H1 (cell line): Measurements from ENCODE around the gene BLCAP. TPM values are rescaled to one million over a fixed set of nuclear protein-coding genes. Genes with fewer than 3 reads are reported as not detected.

ENCODE experiments used
- CHD2 ChIP-seq: IDR thresholded peaks from 2 replicates; pipeline ENCODE4 v1.6.1; 2012; ENCODE audit warnings: low read length, improper control_type of control experiment
- CTBP2 ChIP-seq: IDR thresholded peaks from 2 replicates; pipeline ENCODE4 v1.7.0; 2011; ENCODE audit warnings: borderline replicate concordance, mild to moderate bottlenecking, moderate library complexity, mixed read lengths, low read length; ENCODE audit not compliant: insufficient read depth, insufficient read length
- SIN3A ChIP-seq, 2 experiments: IDR thresholded peaks in 1 of 2; conservative IDR thresholded peaks in 1 of 2; 2 replicates each; pipeline ENCODE4 v1.6.1; 2011 to 2012; ENCODE audit warnings: low read length in 2 of 2, improper control_type of control experiment in 1 of 2, low read depth in 1 of 2, mild to moderate bottlenecking in 1 of 2
- polyA plus RNA-seq, 7 experiments: library from polyadenylated mRNA; depleted of rRNA in 3 of 7; stranded (reverse) in 5 of 7; unstranded in 2 of 7; fragments of >200 nt in 5 of 7; fragments of 200-250 nt in 2 of 7; gene quantifications; 1 replicate in 5 of 7; 2 replicates in 1 of 7; 4 replicates in 1 of 7; pipeline versions ENCODE4 v1.2.1 to v1.2.3, GENCODE V29; 2011 to 2013; ENCODE audit warnings: missing spikeins in 2 of 7, mixed read lengths in 2 of 7
- total RNA-seq: library from RNA; stranded (reverse); fragmentation: NEBNext Ultra II Directional; extraction: Animal tissue kit (Norgen Biotek cat#: 25700); gene quantifications from 2 replicates; pipeline ENCODE4 v1.2.1, GENCODE V29; 2021

Gene BLCAP
- total and polyA plus RNA-seq, 2 of the 8 experiments (the other 6 are each of a cell fraction or from before 2014, with no cell fraction given) = 60.3 to 72.2 TPM

DNA sequence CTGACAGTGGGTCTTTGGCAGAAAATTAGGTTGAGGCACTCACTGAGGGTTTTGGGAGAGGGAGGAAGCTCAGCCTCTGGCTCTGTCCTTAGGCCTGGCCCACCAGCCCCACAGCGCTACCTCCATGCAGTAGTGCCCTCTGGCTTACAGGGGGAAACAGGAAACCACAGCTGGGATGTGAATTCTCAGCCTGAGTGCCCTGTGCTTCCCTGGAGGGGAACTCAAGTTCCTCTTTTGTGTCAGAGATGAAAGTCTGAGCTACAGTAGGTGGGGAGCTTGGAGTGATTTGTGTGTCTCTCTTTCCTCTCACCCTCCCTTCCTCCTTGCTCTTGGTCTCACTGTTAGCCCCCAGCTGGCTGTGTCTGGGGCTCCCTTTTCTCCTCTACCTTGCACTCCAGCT, 48.2 kb upstream of the BLCAP start (continued):
- no peak for TF ChIP-seq CHD2
- no peak for TF ChIP-seq SIN3A (conservative IDR thresholded peaks at IDR 0.05 in 1 of 2, IDR thresholded peaks at IDR 0.05 in 1 of 2; ENCODE audit: low read depth in 1 of 2, low read length in 2 of 2)
- no peak for TF ChIP-seq CTBP2
